ENCODE measurements around the gene CD320.

DNA sequence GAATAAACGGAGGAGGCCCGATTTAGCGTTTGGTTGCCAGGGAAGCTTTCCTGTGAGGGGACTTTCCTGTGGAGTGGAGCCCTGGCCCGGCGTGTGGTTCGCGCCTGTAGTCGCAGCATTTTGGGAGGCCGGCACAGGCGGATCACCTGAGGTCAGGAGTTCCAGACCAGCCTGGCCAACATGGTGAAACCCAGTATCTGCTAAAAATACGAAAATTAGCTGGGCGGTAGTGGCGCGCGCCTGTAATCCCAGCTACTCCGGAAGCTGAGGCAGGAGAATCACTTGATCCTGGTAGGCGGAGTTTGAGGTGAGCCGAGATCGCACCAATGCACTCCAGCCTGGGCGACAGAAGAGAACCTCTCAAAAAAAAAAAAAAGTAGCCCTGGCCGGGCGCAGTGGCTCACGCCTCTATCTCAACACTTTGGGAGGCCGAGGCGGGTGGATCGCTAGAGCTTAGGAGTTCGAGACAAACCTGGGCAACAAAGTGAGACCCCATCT lies 28.0 kb upstream of the CD320 start:
- TF ChIP-seq, protein P1, sequence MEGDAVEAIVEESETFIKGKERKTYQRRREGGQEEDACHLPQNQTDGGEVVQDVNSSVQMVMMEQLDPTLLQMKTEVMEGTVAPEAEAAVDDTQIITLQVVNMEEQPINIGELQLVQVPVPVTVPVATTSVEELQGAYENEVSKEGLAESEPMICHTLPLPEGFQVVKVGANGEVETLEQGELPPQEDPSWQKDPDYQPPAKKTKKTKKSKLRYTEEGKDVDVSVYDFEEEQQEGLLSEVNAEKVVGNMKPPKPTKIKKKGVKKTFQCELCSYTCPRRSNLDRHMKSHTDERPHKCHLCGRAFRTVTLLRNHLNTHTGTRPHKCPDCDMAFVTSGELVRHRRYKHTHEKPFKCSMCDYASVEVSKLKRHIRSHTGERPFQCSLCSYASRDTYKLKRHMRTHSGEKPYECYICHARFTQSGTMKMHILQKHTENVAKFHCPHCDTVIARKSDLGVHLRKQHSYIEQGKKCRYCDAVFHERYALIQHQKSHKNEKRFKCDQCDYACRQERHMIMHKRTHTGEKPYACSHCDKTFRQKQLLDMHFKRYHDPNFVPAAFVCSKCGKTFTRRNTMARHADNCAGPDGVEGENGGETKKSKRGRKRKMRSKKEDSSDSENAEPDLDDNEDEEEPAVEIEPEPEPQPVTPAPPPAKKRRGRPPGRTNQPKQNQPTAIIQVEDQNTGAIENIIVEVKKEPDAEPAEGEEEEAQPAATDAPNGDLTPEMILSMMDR (IDR thresholded peaks at IDR 0.05) = no peak
- no peak for TF ChIP-seq POLR2A (IDR thresholded peaks at IDR 0.05)
